CD14-positive monocyte (primary cell): Measurements from ENCODE around the gene FBXL20. TPM values are rescaled to one million over a fixed set of nuclear protein-coding genes. Genes with fewer than 3 reads are reported as not detected.
"Not testable (repeated sequence)": the region's sequence is repeated elsewhere in the genome, so short reads cannot be mapped to it uniquely, and the experiment has no call there.

ENCODE experiments used
- DNase-seq, 3 donors: peaks; one replicate each; pipeline ENCODE4 v3.0.0-alpha.2; 2011 to 2022
- H2AFZ ChIP-seq: 2 replicates; pipeline ENCODE4 v1.6.0; 2012; ENCODE audit warnings: mild to moderate bottlenecking, low read depth, low read length, inconsistent platforms; ENCODE audit not compliant: insufficient read depth, poor library complexity, severe bottlenecking
- H3K27ac ChIP-seq, 2 donors: 1 replicate in 1 of 2; 2 replicates in 1 of 2; pipeline ENCODE4 v1.5.1; 2012 to 2013; ENCODE audit warnings: low read length in 2 of 2, control low read depth in 1 of 2, inconsistent platforms in 1 of 2, low read depth in 1 of 2, mild to moderate bottlenecking in 1 of 2
- H3K27me3 ChIP-seq, 2 donors: one replicate each; pipeline versions ENCODE4 v1.6.0 to v1.6.1; 2011 to 2013; ENCODE audit warnings: low read length in 2 of 2; ENCODE audit not compliant: control insufficient read depth in 2 of 2, insufficient read depth in 2 of 2
- H3K36me3 ChIP-seq, 2 donors: replicated peaks in 1 of 2; 1 replicate in 1 of 2; 2 replicates in 1 of 2; pipeline versions ENCODE4 v1.5.1 to v1.6.1; 2012 to 2013; ENCODE audit warnings: low read length in 2 of 2, control low read depth in 1 of 2, inconsistent platforms in 1 of 2, mild to moderate bottlenecking in 1 of 2; ENCODE audit not compliant: insufficient read depth in 2 of 2, control insufficient read depth in 1 of 2
- H3K4me1 ChIP-seq, 2 donors: 1 replicate in 1 of 2; 2 replicates in 1 of 2; pipeline versions ENCODE4 v1.5.1 to v1.6.1; 2012 to 2013; ENCODE audit warnings: low read length in 2 of 2, control low read depth in 1 of 2, inconsistent platforms in 1 of 2, mild to moderate bottlenecking in 1 of 2, moderate library complexity in 1 of 2; ENCODE audit not compliant: insufficient read depth in 2 of 2, control insufficient read depth in 1 of 2
- H3K4me2 ChIP-seq: replicated peaks from 2 replicates; pipeline ENCODE3; 2012; ENCODE audit warnings: low read length, moderate library complexity, mild to moderate bottlenecking; ENCODE audit not compliant: poor library complexity, severe bottlenecking; ENCODE audit errors: extremely low read depth
- H3K4me3 ChIP-seq, 3 experiments: fragments of 200-600 bp in 1 of 3; sonication (generic) in 1 of 3; replicated peaks in 1 of 3; 1 replicate in 2 of 3; 2 replicates in 1 of 3; pipeline ENCODE4 v1.5.1; 2011 to 2013; ENCODE audit warnings: low read length in 3 of 3, mild to moderate bottlenecking in 3 of 3, control low read depth in 2 of 3, low read depth in 2 of 3, inconsistent platforms in 1 of 3, moderate library complexity in 1 of 3
- H3K79me2 ChIP-seq: 2 replicates; pipeline ENCODE4 v1.6.0; 2012; ENCODE audit warnings: mild to moderate bottlenecking, control low read depth, inconsistent platforms, low read length, moderate library complexity; ENCODE audit not compliant: insufficient read depth
- H3K9ac ChIP-seq: 2 replicates; pipeline ENCODE4 v1.6.0; 2017; ENCODE audit warnings: low read length, mild to moderate bottlenecking; ENCODE audit not compliant: insufficient read depth, poor library complexity, severe bottlenecking
- H3K9me3 ChIP-seq, 2 donors: replicated peaks in 1 of 2; 1 replicate in 1 of 2; 2 replicates in 1 of 2; pipeline versions ENCODE4 v1.5.1 to v1.6.1; 2012 to 2013; ENCODE audit warnings: low read length in 2 of 2, control low read depth in 1 of 2; ENCODE audit not compliant: control insufficient read depth in 1 of 2, insufficient read depth in 1 of 2
- H4K20me1 ChIP-seq: 2 replicates; pipeline ENCODE4 v1.6.0; 2012; ENCODE audit warnings: mild to moderate bottlenecking, low read length, control low read depth, moderate library complexity; ENCODE audit not compliant: insufficient read depth
- H3K27ac Mint-ChIP-seq, 7 donors: one replicate each; pipeline ENCODE4 v1.8.0; 2020; ENCODE audit warnings: mild to moderate bottlenecking in 7 of 7, mixed read lengths in 7 of 7, moderate library complexity in 6 of 7, inconsistent platforms in 2 of 7
- H3K27me3 Mint-ChIP-seq, 3 donors: one replicate each; pipeline ENCODE4 v1.8.0; 2021 to 2022; ENCODE audit warnings: low read depth in 3 of 3, mild to moderate bottlenecking in 3 of 3, mixed read lengths in 3 of 3, moderate library complexity in 3 of 3, inconsistent platforms in 1 of 3
- H3K36me3 Mint-ChIP-seq, 2 donors: one replicate each; pipeline ENCODE4 v1.8.0; 2020; ENCODE audit warnings: mixed read lengths in 2 of 2, inconsistent platforms in 1 of 2, mild to moderate bottlenecking in 1 of 2
- H3K4me1 Mint-ChIP-seq: one replicate; pipeline ENCODE4 v1.8.0; 2020; ENCODE audit warnings: mild to moderate bottlenecking, mixed read lengths
- H3K4me3 Mint-ChIP-seq, 2 donors: one replicate each; pipeline ENCODE4 v1.8.0; 2020; ENCODE audit warnings: mild to moderate bottlenecking in 2 of 2, mixed read lengths in 2 of 2, moderate library complexity in 1 of 2
- H3K9me3 Mint-ChIP-seq, 7 donors: one replicate each; pipeline ENCODE4 v1.8.0; 2020 to 2022; ENCODE audit warnings: mixed read lengths in 7 of 7, mild to moderate bottlenecking in 6 of 7, moderate library complexity in 6 of 7, inconsistent platforms in 2 of 7
- WGBS: methylation state at CpG from one replicate; pipeline ENCODE4 v1.1.5; 2013; ENCODE audit warnings: missing lambda C conversion rate; ENCODE audit not compliant: insufficient coverage; 5-methylcytosine and 5-hydroxymethylcytosine counted together
- intact Hi-C, 2 donors: fragments of 100-400 bp; cut with micrococcal nuclease; formaldehyde crosslinking; loops; one replicate each; pipeline versions ENCODE4 v1.15.0 to v1.15.1; 2023
- polyA plus RNA-seq, 3 donors: library from polyadenylated mRNA; depleted of rRNA in 1 of 3; unstranded in 2 of 3; stranded (reverse) in 1 of 3; fragments of 300-500 nt in 2 of 3; fragments of >200 nt in 1 of 3; fragmentation: Illumina TruSeq in 2 of 3; gene quantifications; 1 replicate in 2 of 3; 2 replicates in 1 of 3; pipeline ENCODE4 v1.2.3, GENCODE V29; 2012 to 2021
- TF ChIP-seq, protein P1 (sequence below): fragments of 200-600 bp; IDR thresholded peaks from one replicate; pipeline ENCODE4 v1.8.0; 2022; ENCODE audit warnings: antibody characterized with exemption, mild to moderate bottlenecking

The FBXL20 gene
- polyA plus RNA-seq, 3 donors: 4.0 to 7.7 (median 4.7) TPM

DNA sequence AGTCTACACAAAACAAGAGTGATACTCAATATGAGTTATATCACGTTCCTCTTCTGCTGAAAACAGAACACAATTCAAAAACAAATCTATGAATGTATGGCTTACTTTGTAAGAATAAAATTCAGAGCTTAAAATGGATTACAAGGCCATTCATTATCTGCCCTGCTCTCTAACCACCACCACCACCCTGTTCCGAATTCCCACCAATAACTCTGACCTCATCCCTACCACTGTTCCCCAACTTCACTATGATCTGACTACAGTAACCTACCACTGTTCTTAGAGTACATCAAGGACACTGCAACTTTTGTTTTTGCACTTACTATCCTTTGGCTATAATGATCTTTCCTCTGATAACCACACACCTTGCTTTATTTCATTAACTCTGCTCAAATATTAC, 21.3 kb downstream of the FBXL20 start:
- H3K27ac Mint-ChIP-seq: peak overlapping the region in 4 of 7 donors; percentile 4 to 34 (median 22)
- peaks cover 5 to 7% of the 10 kb centered on the region in 2 donors for H3K4me1 ChIP-seq
- peaks cover 51% of the 10 kb centered on the region for H3K79me2 ChIP-seq

DNA sequence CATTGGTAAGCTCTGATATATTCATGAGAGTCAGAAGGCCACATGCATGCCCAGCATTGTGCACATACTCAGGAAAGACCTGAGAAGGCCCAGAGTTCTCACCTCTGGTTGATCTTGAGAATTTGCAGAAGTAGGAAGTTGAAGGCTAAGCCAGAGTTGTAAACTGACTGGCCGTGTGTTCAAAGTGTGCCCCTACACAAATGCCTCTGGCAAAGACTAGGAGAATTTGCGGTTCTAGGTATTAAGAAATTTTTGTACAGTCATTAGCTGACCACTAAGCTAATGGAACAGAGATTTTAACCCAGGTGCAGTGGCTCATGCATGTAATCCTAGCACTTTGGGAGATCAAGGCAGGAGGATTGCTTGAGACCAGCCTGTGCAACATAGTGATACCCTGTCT, 25.0 kb downstream of the FBXL20 start:
- Histone ChIP-seq H3K9me3 (no peaks in the 10 kb centered on the region), H3K27me3 (no peaks in the 10 kb centered on the region), H3K9ac (no peak overlapping the region), H4K20me1 (peaks cover 56% of the 10 kb centered on the region), H3K36me3 (no peaks in the 10 kb centered on the region), H3K79me2 (peaks cover 47% of the 10 kb centered on the region), H3K4me2 (no peak overlapping the region), H3K4me1 (peaks cover 5 to 7% of the 10 kb centered on the region in 2 donors), H3K27ac (peak overlapping the region in 1 of 2 donors; percentile 15), H3K4me3 (no peak overlapping the region), H2AFZ (no peak overlapping the region)
- WGBS: 29% methylated on average over 1 of the region's 2 CpGs
- Mint-ChIP-seq H3K36me3 (peaks cover 9 to 10% of the 10 kb centered on the region in 2 donors), H3K4me1 (peaks cover 29% of the 10 kb centered on the region), H3K27ac (peak overlapping the region in 3 of 7 donors; percentile 5 to 63 (median 15)), H3K9me3 (no peaks in the 10 kb centered on the region), H3K4me3 (no peak overlapping the region), H3K27me3 (peaks cover 0 to 2% (median under 1%) of the 10 kb centered on the region in 3 donors)
- intact Hi-C loops: no loop called here
- DNase-seq: peak in 1 of 3 donors; percentile 9
- TF ChIP-seq, protein P1, sequence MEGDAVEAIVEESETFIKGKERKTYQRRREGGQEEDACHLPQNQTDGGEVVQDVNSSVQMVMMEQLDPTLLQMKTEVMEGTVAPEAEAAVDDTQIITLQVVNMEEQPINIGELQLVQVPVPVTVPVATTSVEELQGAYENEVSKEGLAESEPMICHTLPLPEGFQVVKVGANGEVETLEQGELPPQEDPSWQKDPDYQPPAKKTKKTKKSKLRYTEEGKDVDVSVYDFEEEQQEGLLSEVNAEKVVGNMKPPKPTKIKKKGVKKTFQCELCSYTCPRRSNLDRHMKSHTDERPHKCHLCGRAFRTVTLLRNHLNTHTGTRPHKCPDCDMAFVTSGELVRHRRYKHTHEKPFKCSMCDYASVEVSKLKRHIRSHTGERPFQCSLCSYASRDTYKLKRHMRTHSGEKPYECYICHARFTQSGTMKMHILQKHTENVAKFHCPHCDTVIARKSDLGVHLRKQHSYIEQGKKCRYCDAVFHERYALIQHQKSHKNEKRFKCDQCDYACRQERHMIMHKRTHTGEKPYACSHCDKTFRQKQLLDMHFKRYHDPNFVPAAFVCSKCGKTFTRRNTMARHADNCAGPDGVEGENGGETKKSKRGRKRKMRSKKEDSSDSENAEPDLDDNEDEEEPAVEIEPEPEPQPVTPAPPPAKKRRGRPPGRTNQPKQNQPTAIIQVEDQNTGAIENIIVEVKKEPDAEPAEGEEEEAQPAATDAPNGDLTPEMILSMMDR: no peak

More for the DNA sequence above, 21.3 kb downstream of the FBXL20 start:
- H3K4me3 ChIP-seq: no peak overlapping the region
- 82% methylated on average over 1 of the region's 2 CpGs for WGBS
- Mint-ChIP-seq H3K4me1 (peaks cover 25% of the 10 kb centered on the region), H3K36me3 (peaks cover 5 to 10% of the 10 kb centered on the region in 2 donors), H3K9me3 (no peaks in the 10 kb centered on the region), H3K27me3 (peaks cover 0 to 2% (median 0%) of the 10 kb centered on the region in 3 donors), H3K4me3 (no peak overlapping the region)
- TF ChIP-seq, protein P1: no peak
- H3K4me2 ChIP-seq: no peak overlapping the region
- H2AFZ ChIP-seq: no peak overlapping the region
- peaks cover 60% of the 10 kb centered on the region for H4K20me1 ChIP-seq
- no peaks in the 10 kb centered on the region for H3K27me3 ChIP-seq
- no peak overlapping the region for H3K9ac ChIP-seq
- H3K27ac ChIP-seq: no peak overlapping the region
- H3K9me3 ChIP-seq: no peaks in the 10 kb centered on the region
- H3K36me3 ChIP-seq: no peaks in the 10 kb centered on the region
- intact Hi-C loops: no loop called here
- DNase-seq: no peak

DNA sequence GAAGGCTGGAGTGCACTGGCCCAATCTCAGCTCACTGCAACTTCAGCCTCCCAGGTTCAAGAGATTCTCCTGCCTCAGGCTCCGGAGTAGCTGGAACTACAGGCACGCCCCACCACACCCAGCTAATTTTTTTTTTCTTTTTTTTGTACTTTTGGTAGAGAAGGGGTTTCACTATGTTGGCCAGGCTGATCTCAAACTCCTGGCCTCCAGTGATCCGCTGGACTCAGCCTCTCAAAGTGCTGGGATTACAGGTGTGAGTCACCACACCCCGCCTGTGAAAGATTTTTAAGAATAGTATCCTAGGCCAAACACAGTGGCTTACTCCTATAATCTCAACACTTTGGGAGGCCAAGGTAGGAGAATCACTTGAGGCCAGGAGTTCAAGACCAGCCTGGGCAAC, 33.6 kb downstream of the FBXL20 start:
- H3K4me2 ChIP-seq, DNase-seq, H3K4me3 Mint-ChIP-seq, H3K9ac ChIP-seq, H3K27ac ChIP-seq, H3K27ac Mint-ChIP-seq, H3K9me3 Mint-ChIP-seq, H2AFZ ChIP-seq, H3K27me3 Mint-ChIP-seq, H3K36me3 ChIP-seq, H3K27me3 ChIP-seq, H3K9me3 ChIP-seq, H3K4me3 ChIP-seq, intact Hi-C loops, H4K20me1 ChIP-seq: not testable (repeated sequence)
- peaks cover 37 to 39% of the 10 kb centered on the region in 2 donors for H3K4me1 ChIP-seq
- peaks cover 40% of the 10 kb centered on the region for H3K4me1 Mint-ChIP-seq
- H3K36me3 Mint-ChIP-seq: peaks cover 2 to 18% of the 10 kb centered on the region in 2 donors
- H3K79me2 ChIP-seq: peaks cover 65% of the 10 kb centered on the region
- WGBS: no CpG with 5 or more reads among the region's 4 CpGs
